Ovary (tissue), 3 donors: ENCODE data around the gene EEF2KMT.
"Not testable (repeated sequence)": the region's sequence is repeated elsewhere in the genome, so short reads cannot be mapped to it uniquely, and the experiment has no call there.

Source experiments
- POLR2A ChIP-seq: fragments of 450-650 bp; IDR thresholded peaks from one replicate; pipeline ENCODE4 v1.6.1; 2017; ENCODE audit warnings: antibody characterized with exemption, mild to moderate bottlenecking, moderate library complexity
- TF ChIP-seq, protein P1 (sequence below), 3 donors: fragments of 450-650 bp in 2 of 3; fragments of 200-600 bp in 1 of 3; IDR thresholded peaks; one replicate each; pipeline versions ENCODE4 v1.5.1 to v1.8.0; 2016 to 2022; ENCODE audit warnings: antibody characterized with exemption in 3 of 3, mild to moderate bottlenecking in 1 of 3
- donor health status: DM: no; HTN: no; CAD: no.

DNA sequence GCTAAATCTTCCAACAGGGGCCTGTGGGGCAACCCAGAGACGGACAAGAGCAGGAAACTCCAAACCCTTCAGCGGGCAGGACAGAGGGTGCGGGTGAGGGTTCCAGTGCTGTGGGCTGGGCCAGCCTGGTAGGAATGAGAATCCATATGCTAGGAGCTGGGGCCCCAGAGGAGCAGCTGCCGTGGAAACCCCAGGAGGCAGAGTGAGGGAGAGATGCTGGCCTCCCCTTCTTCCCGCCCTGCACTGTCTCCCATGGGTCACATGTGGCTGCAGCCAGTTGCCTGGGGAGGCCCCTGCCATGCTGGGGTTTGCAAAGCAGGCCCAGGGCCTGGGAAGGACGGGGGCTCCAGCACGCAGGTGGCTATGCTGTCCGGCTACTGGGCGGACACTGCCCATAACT lies 4.5 kb downstream of the EEF2KMT start:
- TF ChIP-seq, protein P1, sequence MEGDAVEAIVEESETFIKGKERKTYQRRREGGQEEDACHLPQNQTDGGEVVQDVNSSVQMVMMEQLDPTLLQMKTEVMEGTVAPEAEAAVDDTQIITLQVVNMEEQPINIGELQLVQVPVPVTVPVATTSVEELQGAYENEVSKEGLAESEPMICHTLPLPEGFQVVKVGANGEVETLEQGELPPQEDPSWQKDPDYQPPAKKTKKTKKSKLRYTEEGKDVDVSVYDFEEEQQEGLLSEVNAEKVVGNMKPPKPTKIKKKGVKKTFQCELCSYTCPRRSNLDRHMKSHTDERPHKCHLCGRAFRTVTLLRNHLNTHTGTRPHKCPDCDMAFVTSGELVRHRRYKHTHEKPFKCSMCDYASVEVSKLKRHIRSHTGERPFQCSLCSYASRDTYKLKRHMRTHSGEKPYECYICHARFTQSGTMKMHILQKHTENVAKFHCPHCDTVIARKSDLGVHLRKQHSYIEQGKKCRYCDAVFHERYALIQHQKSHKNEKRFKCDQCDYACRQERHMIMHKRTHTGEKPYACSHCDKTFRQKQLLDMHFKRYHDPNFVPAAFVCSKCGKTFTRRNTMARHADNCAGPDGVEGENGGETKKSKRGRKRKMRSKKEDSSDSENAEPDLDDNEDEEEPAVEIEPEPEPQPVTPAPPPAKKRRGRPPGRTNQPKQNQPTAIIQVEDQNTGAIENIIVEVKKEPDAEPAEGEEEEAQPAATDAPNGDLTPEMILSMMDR (IDR thresholded peaks at IDR 0.05): not testable (repeated sequence)
- TF ChIP-seq POLR2A: not testable (repeated sequence)
